Liver (tissue), 9 donors: Measurements from ENCODE around the gene ITPRID1. TPM values are rescaled to one million over a fixed set of nuclear protein-coding genes. Genes with fewer than 3 reads are reported as not detected.

Experiments used
- DNase-seq: peaks from one replicate; pipeline ENCODE4 v3.0.0-alpha.2; 2017; ENCODE audit warnings: low spot score
- H3K27ac ChIP-seq, 2 donors: one replicate each; pipeline ENCODE4 v1.7.0; 2013; ENCODE audit warnings: inconsistent platforms in 2 of 2, low read length in 2 of 2, control low read depth in 1 of 2, low read depth in 1 of 2, mild to moderate bottlenecking in 1 of 2
- H3K27me3 ChIP-seq, 4 donors: one replicate each; pipeline versions ENCODE4 v1.6.1 to v1.7.0; 2013; ENCODE audit warnings: low read length in 3 of 4, inconsistent platforms in 1 of 4, mild to moderate bottlenecking in 1 of 4, moderate library complexity in 1 of 4; ENCODE audit not compliant: control insufficient read depth in 4 of 4, insufficient read depth in 4 of 4
- H3K36me3 ChIP-seq, 4 donors: one replicate each; pipeline versions ENCODE4 v1.6.1 to v1.7.0; 2013; ENCODE audit warnings: low read length in 3 of 4, mild to moderate bottlenecking in 3 of 4, low read depth in 1 of 4, moderate library complexity in 1 of 4; ENCODE audit not compliant: control insufficient read depth in 4 of 4, insufficient read depth in 3 of 4
- H3K4me1 ChIP-seq, 4 donors: one replicate each; pipeline versions ENCODE4 v1.6.1 to v1.7.0; 2013; ENCODE audit warnings: low read length in 3 of 4, mild to moderate bottlenecking in 3 of 4, moderate library complexity in 1 of 4; ENCODE audit not compliant: control insufficient read depth in 4 of 4, insufficient read depth in 4 of 4
- H3K4me3 ChIP-seq, 3 donors: one replicate each; pipeline versions ENCODE4 v1.6.1 to v1.7.0; 2013; ENCODE audit warnings: low read length in 3 of 3, control low read depth in 1 of 3, low read depth in 1 of 3, mild to moderate bottlenecking in 1 of 3
- H3K9ac ChIP-seq, 2 donors: one replicate each; pipeline ENCODE4 v1.7.0; 2013; ENCODE audit warnings: low read length in 2 of 2, mild to moderate bottlenecking in 2 of 2, moderate library complexity in 2 of 2, control low read depth in 1 of 2, low read depth in 1 of 2
- H3K9me3 ChIP-seq, 4 donors: one replicate each; pipeline versions ENCODE4 v1.6.1 to v1.7.0; 2013; ENCODE audit warnings: low read length in 3 of 4; ENCODE audit not compliant: control insufficient read depth in 4 of 4
- CTCF ChIP-seq: fragments of 150-350 bp; IDR thresholded peaks from 2 replicates; pipeline ENCODE4 v1.5.1; 2017; ENCODE audit warnings: improper control_type of control experiment, low read depth, low read length; ENCODE audit not compliant: missing input control
- EGR1 ChIP-seq, 2 donors: IDR thresholded peaks; 2 replicates each; pipeline ENCODE4 v1.6.1; 2016 to 2018; ENCODE audit warnings: antibody characterized with exemption in 2 of 2, low read depth in 2 of 2
- FOXA1 ChIP-seq: IDR thresholded peaks from 2 replicates; pipeline ENCODE4 v1.6.1; 2016; ENCODE audit warnings: antibody characterized with exemption
- GABPA ChIP-seq, 2 donors: IDR thresholded peaks in 1 of 2; conservative IDR thresholded peaks in 1 of 2; 2 replicates each; pipeline ENCODE4 v1.6.1; 2016; ENCODE audit warnings: antibody characterized with exemption in 2 of 2, mild to moderate bottlenecking in 1 of 2, moderate library complexity in 1 of 2
- MAX ChIP-seq: IDR thresholded peaks from 2 replicates; pipeline ENCODE4 v1.6.1; 2016; ENCODE audit warnings: antibody characterized with exemption
- NR2F2 ChIP-seq: IDR thresholded peaks from 2 replicates; pipeline ENCODE4 v1.6.1; 2016; ENCODE audit warnings: antibody characterized with exemption
- RAD21 ChIP-seq, 2 donors: IDR thresholded peaks; 2 replicates each; pipeline ENCODE4 v1.6.1; 2016; ENCODE audit warnings: antibody characterized with exemption in 2 of 2, mild to moderate bottlenecking in 2 of 2
- REST ChIP-seq: IDR thresholded peaks from 2 replicates; pipeline ENCODE4 v1.6.1; 2016; ENCODE audit warnings: antibody characterized with exemption, mild to moderate bottlenecking
- RXRA ChIP-seq, 2 donors: IDR thresholded peaks; 2 replicates each; pipeline ENCODE4 v1.6.1; 2017 to 2018; ENCODE audit warnings: antibody characterized with exemption in 2 of 2, mild to moderate bottlenecking in 1 of 2
- SP1 ChIP-seq: IDR thresholded peaks from 2 replicates; pipeline ENCODE4 v1.6.1; 2018; ENCODE audit warnings: antibody characterized with exemption, mild to moderate bottlenecking
- TAF1 ChIP-seq: conservative IDR thresholded peaks from 2 replicates; pipeline ENCODE4 v1.6.1; 2016; ENCODE audit warnings: antibody characterized with exemption, mild to moderate bottlenecking
- YY1 ChIP-seq: IDR thresholded peaks from 2 replicates; pipeline ENCODE4 v1.6.1; 2016; ENCODE audit warnings: antibody characterized with exemption, mild to moderate bottlenecking
- WGBS: extraction: QIAGEN DNeasy Blood & Tissue Kit; methylation state at CpG from one replicate; pipeline ENCODE4 v1.1.7; 2013; 5-methylcytosine and 5-hydroxymethylcytosine counted together
- polyA plus RNA-seq, 2 donors: library from polyadenylated mRNA; stranded (reverse) in 1 of 2; unstranded in 1 of 2; fragments of 200-250 nt in 1 of 2; fragments of >200 nt in 1 of 2; fragmentation: Nextera tagmentation in 1 of 2; extraction: Ambion mirVana in 1 of 2; gene quantifications; one replicate each; pipeline versions ENCODE4 v1.2.1 to v1.2.3, GENCODE V29; 2013 to 2015
- total RNA-seq, 2 donors: library from RNA; depleted of rRNA; stranded (reverse); fragments of >200 nt; gene quantifications; one replicate each; pipeline ENCODE4 v1.2.3, GENCODE V29; 2014
- donor health status: healthy.
- donor health status: healthy.
- donor health status: healthy.
- donor health status: healthy.
- donor health status: healthy.

The ITPRID1 gene
- total and polyA plus RNA-seq, 4 donors = not detected

- Histone ChIP-seq H3K27me3 (peaks cover 0 to 3% (median 1%) of the 10 kb centered on the region in 4 donors), H3K36me3 (no peaks in the 10 kb centered on the region), H3K9ac (no peak overlapping the region), H3K4me1 (no peaks in the 10 kb centered on the region), H3K9me3 (no peaks in the 10 kb centered on the region), H3K4me3 (no peak overlapping the region), H3K27ac (no peak overlapping the region)
- TF ChIP-seq FOXA1 (no peak), REST (no peak), RAD21 (IDR thresholded peaks at IDR 0.05) (no peak), EGR1 (IDR thresholded peaks at IDR 0.05; ENCODE audit: low read depth in 2 of 2) (no peak), CTCF (no peak), SP1 (no peak), GABPA (IDR thresholded peaks at IDR 0.05 in 1 of 2, conservative IDR thresholded peaks at IDR 0.05 in 1 of 2) (no peak)
- DNase-seq = no peak
- WGBS = 59% methylated on average over 5 of the region's 5 CpGs
Measured at GRCh38 chr7:31564661-31565060, 50.8 kb downstream of the ITPRID1 start.

- 65% methylated on average over 4 of the region's 4 CpGs for WGBS
- H3K9me3 ChIP-seq = no peaks in the 10 kb centered on the region
- H3K4me3 ChIP-seq = no peak overlapping the region
- H3K9ac ChIP-seq = no peak overlapping the region
- H3K36me3 ChIP-seq = no peaks in the 10 kb centered on the region
- TF ChIP-seq MAX (no peak), RXRA (IDR thresholded peaks at IDR 0.05) (no peak), TAF1 (no peak), NR2F2 (no peak), YY1 (no peak), EGR1 (IDR thresholded peaks at IDR 0.05; ENCODE audit: low read depth in 2 of 2) (no peak)
- H3K27me3 ChIP-seq = peaks cover 0 to 3% (median 0%) of the 10 kb centered on the region in 4 donors
- H3K27ac ChIP-seq = no peak overlapping the region
- no peaks in the 10 kb centered on the region for H3K4me1 ChIP-seq
- DNase-seq = no peak
Measured at GRCh38 chr7:31569528-31569927, 55.6 kb downstream of the ITPRID1 start.

- H3K27ac ChIP-seq = no peak overlapping the region
- no peaks in the 10 kb centered on the region for H3K4me1 ChIP-seq
Measured at GRCh38 chr7:31583526-31583925, 69.6 kb downstream of the ITPRID1 start.

More at GRCh38 chr7:31583526-31583925, 69.6 kb downstream of the ITPRID1 start:
- no peak for DNase-seq
- no peak for TF ChIP-seq TAF1
- no peak overlapping the region for H3K9ac ChIP-seq
- H3K9me3 ChIP-seq = no peaks in the 10 kb centered on the region
- no peaks in the 10 kb centered on the region for H3K36me3 ChIP-seq
- 57% methylated on average over 2 of the region's 2 CpGs for WGBS
- no peak overlapping the region for H3K4me3 ChIP-seq
- peaks cover 0 to 2% (median 2%) of the 10 kb centered on the region in 4 donors for H3K27me3 ChIP-seq
